HG03378 (cell line): ENCODE results near the gene ALB.

Source experiments
- ATAC-seq: cut with Tn5 transposase; IDR thresholded peaks from one replicate; pipeline ENCODE4 v1.9.1; 2021; ENCODE audit warnings: mild to moderate bottlenecking, moderate library complexity; ENCODE audit not compliant: unreplicated experiment

Gene ALB

DNA sequence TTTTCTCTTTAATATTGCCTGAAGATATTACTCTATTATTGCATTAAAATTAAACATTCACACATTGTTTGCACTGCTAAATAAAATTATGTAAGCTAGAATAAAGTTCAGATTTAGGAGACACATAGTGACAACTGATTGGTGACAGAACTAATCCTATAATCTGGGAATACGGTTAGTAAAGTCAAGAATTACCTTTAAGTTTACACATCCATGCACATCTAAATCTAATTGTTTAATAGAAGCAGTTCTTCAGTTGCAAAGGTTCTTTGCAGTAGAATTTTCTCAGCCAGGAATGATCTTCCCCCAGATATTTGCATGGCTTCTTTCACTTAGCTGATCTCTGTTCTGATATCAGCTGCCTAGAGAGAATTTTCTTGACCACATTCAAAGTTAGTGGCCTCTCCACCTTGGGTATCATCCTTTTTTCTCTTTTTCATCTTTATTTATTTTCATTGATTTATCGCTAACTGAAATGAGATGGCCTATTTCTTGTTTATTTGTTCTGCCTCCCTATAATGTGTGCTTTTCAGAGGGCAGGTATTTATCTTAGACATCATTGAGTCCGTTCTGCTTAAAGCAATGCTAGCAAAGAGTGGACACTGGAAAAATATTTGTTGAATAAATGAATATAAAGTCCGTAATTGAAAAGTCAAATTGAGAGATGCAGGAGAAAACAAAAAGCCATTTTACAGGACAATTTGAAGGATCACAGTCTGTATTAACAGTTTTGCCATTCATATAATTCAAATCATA is 44.5 kb downstream of the ALB start:
- no peak for ATAC-seq

DNA sequence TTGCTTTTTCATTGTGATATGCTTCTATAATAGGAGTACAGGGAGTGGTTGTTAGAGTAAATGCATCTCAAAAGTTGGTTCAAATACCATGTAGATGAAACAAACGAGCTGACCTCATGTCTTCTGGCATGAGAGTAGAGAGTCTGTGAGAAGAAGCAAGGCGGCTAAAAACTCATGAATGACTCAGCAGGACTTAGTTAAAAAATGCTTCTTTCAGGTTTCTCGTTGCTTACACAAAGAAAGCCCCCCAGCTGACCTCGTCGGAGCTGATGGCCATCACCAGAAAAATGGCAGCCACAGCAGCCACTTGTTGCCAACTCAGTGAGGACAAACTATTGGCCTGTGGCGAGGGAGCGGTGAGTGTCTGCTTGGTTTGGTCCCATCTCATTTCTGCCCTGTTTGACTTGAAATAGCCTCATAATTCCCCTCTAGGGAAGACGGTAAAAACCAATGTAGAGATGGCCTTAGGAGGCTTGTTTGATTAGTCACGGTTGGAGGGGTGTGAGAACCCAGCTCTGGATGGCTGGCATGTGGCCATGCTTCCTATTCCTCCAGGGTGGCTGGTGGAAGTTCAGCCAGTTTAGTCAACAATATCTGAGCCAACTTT is 46.4 kb downstream of the ALB start:
- no peak for ATAC-seq

- no peak for ATAC-seq
These were observed 47.3 kb downstream of the ALB start for GRCh38 chr4:73451404-73451803.

- ATAC-seq, result no peak
These were observed 48.1 kb downstream of the ALB start for GRCh38 chr4:73451981-73452747.

DNA sequence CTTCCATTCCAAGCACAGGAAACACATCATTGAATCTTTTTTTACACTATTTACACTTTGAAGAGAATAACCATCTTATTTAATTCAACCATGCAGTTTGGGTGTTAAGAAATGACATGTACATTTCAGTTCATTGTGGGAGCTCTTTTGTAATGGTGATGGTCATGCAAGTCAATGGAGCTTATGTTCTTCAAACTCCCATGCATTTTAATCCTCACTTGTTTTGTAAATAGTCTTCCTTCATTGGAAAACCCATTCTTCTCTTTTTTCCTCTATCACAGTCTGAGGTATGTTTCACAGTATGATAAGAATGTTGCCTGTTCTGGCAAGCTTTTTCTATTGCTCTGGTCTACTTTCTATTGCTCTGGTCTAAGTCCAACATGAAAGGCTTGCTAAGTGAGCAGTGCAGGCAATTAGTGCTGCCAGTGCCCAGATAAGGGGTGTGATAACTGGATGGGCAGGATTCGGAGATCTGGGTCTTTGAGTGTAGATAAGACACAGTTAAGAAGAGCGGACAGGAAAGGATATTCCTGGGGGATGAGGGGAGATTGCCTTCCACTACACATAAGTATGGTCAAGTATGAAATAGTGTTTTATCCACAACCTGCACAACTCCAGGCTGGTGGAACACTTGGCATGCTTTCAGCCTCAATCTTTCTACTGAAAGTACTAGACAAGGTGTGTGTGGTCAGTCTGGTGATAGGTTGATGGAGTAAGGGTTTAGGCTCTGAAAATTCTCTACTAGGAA is 49.0 kb downstream of the ALB start:
- no peak for ATAC-seq

DNA sequence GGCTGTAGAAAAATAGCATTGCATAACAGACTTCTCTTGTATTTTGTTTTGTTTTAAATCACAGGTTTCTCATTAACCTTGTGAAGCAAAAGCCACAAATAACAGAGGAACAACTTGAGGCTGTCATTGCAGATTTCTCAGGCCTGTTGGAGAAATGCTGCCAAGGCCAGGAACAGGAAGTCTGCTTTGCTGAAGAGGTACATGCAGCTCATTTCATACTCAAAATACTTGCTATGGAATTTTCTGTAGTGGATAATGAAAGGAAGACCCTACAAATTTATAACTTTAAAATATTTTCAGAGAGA is 49.6 kb downstream of the ALB start:
- no peak for ATAC-seq

DNA sequence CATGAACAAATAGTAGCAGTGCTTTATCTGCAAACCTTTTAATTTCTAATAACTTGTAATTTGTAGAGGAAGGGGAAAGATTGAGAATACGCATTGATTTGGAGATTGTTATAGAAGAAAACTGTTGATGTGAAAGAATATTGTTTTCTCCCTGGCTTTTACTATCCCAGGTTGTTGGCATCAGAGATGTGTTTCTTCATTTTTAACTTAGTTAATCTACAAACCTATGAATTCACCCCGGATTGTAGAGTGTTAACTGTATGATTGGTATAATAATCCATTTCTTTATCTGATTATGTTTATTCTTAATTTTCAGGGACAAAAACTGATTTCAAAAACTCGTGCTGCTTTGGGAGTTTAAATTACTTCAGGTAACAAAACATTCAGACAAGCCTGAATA is 50.8 kb downstream of the ALB start:
- no peak for ATAC-seq

DNA sequence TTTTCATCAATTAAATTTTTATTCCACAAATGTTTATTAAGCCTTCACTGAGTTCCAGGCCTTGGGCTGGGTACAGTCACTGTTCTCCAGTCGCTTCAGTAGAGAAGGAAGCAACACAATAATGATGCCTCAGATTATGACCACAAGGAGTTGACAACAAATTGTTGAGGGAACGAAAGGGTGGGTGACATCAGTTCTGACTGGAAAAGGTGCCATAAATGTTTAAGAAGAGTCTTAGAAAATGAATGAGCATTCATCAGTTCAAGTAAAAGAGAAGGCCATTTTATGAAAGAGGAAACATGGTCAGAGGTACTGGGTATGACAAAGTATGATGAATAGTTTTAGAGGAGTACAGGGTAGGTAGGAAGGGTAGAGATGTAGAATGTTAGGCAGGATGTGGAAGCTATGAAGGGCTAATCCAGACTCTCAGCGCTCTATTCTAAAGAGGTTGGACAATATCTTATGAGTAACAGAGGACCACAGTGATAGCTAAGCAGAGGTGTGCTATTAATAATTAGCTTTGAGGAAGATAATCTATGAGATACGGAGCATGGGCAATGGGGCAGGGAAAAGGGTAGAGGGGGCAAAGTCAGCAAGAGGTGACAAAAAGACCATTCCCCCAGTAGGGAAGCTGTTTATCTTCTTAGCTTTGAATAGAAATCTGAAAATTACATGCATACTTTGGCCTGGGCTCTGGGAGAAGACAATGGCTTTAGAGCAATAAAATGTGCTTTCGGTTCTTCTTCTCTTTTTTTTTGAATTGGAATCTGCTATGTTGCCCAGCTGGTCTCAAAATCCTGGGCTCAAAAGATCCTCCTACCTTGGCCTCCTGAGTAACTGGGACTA is 52.3 kb downstream of the ALB start:
- ATAC-seq, result no peak

DNA sequence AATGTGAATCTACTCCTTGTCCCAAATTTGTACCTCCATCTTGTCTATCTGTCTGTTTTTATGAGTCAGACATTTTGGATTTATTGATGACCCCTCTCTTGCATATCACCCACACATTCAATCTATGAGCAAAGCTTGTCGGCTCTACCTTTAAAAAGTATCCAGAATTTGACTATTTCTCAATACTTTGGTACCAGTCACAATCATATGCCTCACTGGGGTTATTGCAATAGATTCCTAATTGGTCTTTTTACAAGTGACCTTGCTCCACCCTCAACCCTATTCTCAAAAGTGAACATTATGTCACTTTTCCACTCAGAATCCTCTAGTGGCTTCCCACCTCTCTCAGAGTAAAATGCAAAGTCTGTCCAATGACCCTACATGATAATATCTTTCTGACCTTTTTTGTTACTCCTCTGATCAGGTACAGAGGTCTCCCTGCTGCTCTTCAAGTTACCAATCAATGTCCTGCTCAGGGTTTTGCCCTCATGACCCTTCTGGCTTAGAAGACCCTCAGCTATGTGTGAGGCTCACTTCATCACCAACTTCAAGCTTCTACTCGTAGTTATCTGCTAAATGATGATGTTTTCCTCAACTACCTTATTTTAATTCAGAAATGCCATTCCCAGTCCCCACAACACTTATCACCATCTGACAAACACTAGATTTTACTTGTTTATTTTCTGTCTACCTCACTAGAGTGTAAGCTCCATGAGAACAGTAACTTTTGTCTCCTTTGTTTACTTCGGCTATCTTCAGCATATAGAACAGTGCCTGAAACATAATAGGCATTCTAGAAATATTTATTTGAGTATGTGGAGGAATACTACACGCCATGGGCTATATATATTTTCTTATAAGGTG is 54.3 kb downstream of the ALB start:
- no peak for ATAC-seq

DNA sequence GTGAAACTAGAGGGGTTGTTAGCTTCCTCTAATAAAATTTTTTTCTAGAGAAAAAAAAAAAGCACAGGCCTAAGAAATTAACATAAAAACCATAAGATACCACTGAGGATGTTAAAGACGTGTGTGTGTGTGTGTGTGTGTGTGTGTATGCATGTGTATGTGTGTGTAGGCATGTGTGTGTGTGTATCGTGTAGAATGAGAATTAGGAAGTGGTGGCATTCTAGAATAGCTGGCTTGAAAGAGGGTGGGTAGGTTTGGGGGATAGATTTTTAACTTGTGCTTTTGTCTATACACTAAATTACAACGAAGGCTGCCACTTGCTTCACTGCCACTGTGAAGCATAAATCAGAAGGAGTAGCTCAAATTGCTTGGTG is 54.9 kb downstream of the ALB start:
- ATAC-seq, result no peak

- ATAC-seq, result no peak
These were observed 56.9 kb downstream of the ALB start for GRCh38 chr4:73460913-73461522.

GRCh38 chr4:73468170-73468569 is 64.1 kb downstream of the ALB start:
- no peak for ATAC-seq

DNA sequence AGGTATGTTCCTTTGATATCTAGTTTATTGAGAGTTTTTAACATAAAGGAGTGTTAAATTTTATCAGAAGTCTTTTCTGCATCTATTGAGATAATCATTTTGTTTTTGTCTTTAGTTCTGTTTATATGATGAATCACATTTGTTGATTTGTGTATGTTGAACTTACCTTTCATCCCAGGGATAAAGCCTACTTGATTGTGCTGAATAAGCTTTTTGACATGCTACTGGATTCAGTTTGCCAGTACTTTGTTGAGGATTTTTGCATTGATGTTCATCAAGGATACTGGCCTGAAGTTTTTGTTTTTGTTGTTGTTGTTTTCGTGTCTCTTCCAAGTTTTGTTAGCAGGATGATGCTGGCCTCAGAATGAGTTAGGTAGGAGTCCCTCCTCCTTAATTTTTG is 66.6 kb downstream of the ALB start:
- ATAC-seq, result no peak
